Tibial nerve (tissue), 4 donors: ENCODE measurements around the gene BMP7. TPM values are rescaled to one million over a fixed set of nuclear protein-coding genes. Genes with fewer than 3 reads are reported as not detected.

Experiments used
- DNase-seq, 2 donors: peaks; one replicate each; pipeline ENCODE4 v3.0.0-alpha.2; 2019; ENCODE audit warnings: low spot score in 2 of 2
- H3K27ac ChIP-seq, 4 donors: fragments of 200-600 bp; sonication (generic) in 3 of 4; one replicate each; pipeline ENCODE4 v1.5.1; 2017 to 2019; ENCODE audit warnings: mild to moderate bottlenecking in 1 of 4
- H3K27me3 ChIP-seq, 2 donors: fragments of 200-600 bp; sonication (generic) in 1 of 2; one replicate each; pipeline versions ENCODE4 v1.5.1 to v1.6.0; 2017 to 2019
- H3K36me3 ChIP-seq, 3 donors: fragments of 200-600 bp; sonication (generic); one replicate each; pipeline ENCODE4 v1.5.1; 2018 to 2019
- H3K4me1 ChIP-seq, 4 donors: fragments of 200-600 bp; sonication (generic) in 3 of 4; one replicate each; pipeline ENCODE4 v1.5.1; 2017 to 2019
- H3K4me3 ChIP-seq, 4 donors: fragments of 200-600 bp; sonication (generic) in 3 of 4; one replicate each; pipeline ENCODE4 v1.5.1; 2017 to 2019; ENCODE audit warnings: mild to moderate bottlenecking in 1 of 4, moderate library complexity in 1 of 4
- H3K9me3 ChIP-seq, 4 donors: fragments of 200-600 bp; sonication (generic) in 3 of 4; one replicate each; pipeline ENCODE4 v1.5.1; 2017 to 2019
- EP300 ChIP-seq, 2 donors: sonication (generic); formaldehyde crosslinking; IDR thresholded peaks; one replicate each; pipeline ENCODE4 v1.6.1; 2017; ENCODE audit warnings: antibody characterized with exemption in 2 of 2, mild to moderate bottlenecking in 1 of 2
- POLR2A ChIP-seq, 2 donors: fragments of 450-650 bp; IDR thresholded peaks; one replicate each; pipeline ENCODE4 v1.6.1; 2017; ENCODE audit warnings: antibody characterized with exemption in 2 of 2, mild to moderate bottlenecking in 2 of 2, moderate library complexity in 2 of 2
- WGBS, 2 donors: methylation state at CpG; one replicate each; pipeline ENCODE4 v1.1.5; 2018; 5-methylcytosine and 5-hydroxymethylcytosine counted together
- total RNA-seq, 4 donors: library from RNA; depleted of rRNA; stranded (reverse); fragments of >200 nt; gene quantifications; one replicate each; pipeline ENCODE4 v1.1.0, GENCODE V29; 2016
- TF ChIP-seq, protein P1 (sequence below), 5 experiments: fragments of 200-600 bp in 3 of 5; fragments of 450-650 bp in 2 of 5; sonication (generic) in 3 of 5; IDR thresholded peaks; one replicate each; pipeline ENCODE4 v1.5.1; 2016 to 2019; ENCODE audit warnings: antibody characterized with exemption in 5 of 5, mild to moderate bottlenecking in 3 of 5, moderate library complexity in 2 of 5

Gene BMP7
- total RNA-seq, 4 donors from 2014 or later: 11.7 to 14.2 (median 13.4) TPM

DNA sequence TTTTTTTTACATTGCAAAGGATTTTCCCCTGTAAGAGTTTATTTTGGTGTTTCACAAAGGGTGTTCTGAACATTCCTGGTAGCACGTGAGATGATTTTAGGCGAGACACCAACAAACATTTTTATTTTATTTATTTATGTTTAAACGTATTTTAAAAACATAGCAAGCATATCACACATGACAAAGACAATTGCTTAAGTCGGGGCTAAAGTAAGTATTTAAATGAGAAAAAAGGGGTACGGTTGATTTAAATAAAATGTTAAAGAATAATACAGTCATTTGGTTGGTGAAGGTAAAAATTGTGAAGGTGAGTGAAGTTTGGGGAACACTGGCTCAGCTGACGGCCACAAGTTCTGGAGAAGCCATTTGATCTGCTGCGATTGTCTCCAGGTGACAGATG lies 129.7 kb downstream of the BMP7 start:
- Histone ChIP-seq H3K4me1 (no peaks in the 10 kb centered on the region), H3K27ac (no peak overlapping the region), H3K27me3 (no peaks in the 10 kb centered on the region), H3K9me3 (no peaks in the 10 kb centered on the region), H3K4me3 (no peak overlapping the region), H3K36me3 (no peaks in the 10 kb centered on the region)
- WGBS, 2 donors: 90 to 92% methylated on average over 7 of the region's 7 CpGs
- TF ChIP-seq POLR2A (IDR thresholded peaks at IDR 0.05) (no peak), EP300 (IDR thresholded peaks at IDR 0.05) (no peak)
- TF ChIP-seq, protein P1, sequence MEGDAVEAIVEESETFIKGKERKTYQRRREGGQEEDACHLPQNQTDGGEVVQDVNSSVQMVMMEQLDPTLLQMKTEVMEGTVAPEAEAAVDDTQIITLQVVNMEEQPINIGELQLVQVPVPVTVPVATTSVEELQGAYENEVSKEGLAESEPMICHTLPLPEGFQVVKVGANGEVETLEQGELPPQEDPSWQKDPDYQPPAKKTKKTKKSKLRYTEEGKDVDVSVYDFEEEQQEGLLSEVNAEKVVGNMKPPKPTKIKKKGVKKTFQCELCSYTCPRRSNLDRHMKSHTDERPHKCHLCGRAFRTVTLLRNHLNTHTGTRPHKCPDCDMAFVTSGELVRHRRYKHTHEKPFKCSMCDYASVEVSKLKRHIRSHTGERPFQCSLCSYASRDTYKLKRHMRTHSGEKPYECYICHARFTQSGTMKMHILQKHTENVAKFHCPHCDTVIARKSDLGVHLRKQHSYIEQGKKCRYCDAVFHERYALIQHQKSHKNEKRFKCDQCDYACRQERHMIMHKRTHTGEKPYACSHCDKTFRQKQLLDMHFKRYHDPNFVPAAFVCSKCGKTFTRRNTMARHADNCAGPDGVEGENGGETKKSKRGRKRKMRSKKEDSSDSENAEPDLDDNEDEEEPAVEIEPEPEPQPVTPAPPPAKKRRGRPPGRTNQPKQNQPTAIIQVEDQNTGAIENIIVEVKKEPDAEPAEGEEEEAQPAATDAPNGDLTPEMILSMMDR (IDR thresholded peaks at IDR 0.05): no peak
- DNase-seq: no peak

GRCh38 chr20:57135875-57136274 lies 130.6 kb downstream of the BMP7 start:
- H3K27me3 ChIP-seq: no peaks in the 10 kb centered on the region
- no peak for DNase-seq
- H3K9me3 ChIP-seq: no peaks in the 10 kb centered on the region
- no peaks in the 10 kb centered on the region for H3K36me3 ChIP-seq
- no peaks in the 10 kb centered on the region for H3K4me1 ChIP-seq
- 71% methylated on average over 5 to 6 of the region's 6 CpGs for WGBS, 2 donors
- no peak for TF ChIP-seq EP300 (IDR thresholded peaks at IDR 0.05)
- no peak for TF ChIP-seq POLR2A (IDR thresholded peaks at IDR 0.05)
- TF ChIP-seq, protein P1 (IDR thresholded peaks at IDR 0.05): no peak
- H3K4me3 ChIP-seq: no peak overlapping the region
- no peak overlapping the region for H3K27ac ChIP-seq

GRCh38 chr20:57134804-57135203 lies 131.6 kb downstream of the BMP7 start:
- H3K36me3 ChIP-seq: no peaks in the 10 kb centered on the region
- H3K27ac ChIP-seq: no peak overlapping the region
- H3K4me3 ChIP-seq: no peak overlapping the region
- H3K27me3 ChIP-seq: no peaks in the 10 kb centered on the region
- WGBS, 2 donors: 79 to 91% methylated on average over 4 of the region's 4 CpGs
- no peaks in the 10 kb centered on the region for H3K9me3 ChIP-seq
- H3K4me1 ChIP-seq: no peaks in the 10 kb centered on the region
- TF ChIP-seq EP300 (IDR thresholded peaks at IDR 0.05) (no peak), POLR2A (IDR thresholded peaks at IDR 0.05) (no peak)
- TF ChIP-seq, protein P1 (IDR thresholded peaks at IDR 0.05): no peak
- no peak for DNase-seq

- Histone ChIP-seq H3K27me3 (no peaks in the 10 kb centered on the region), H3K9me3 (no peaks in the 10 kb centered on the region), H3K4me1 (no peaks in the 10 kb centered on the region), H3K4me3 (no peak overlapping the region), H3K36me3 (no peaks in the 10 kb centered on the region), H3K27ac (no peak overlapping the region)
- 30 to 33% methylated on average over 14 of the region's 14 CpGs for WGBS, 2 donors
- TF ChIP-seq EP300 (IDR thresholded peaks at IDR 0.05) (no peak), POLR2A (IDR thresholded peaks at IDR 0.05) (no peak)
- TF ChIP-seq, protein P1 (IDR thresholded peaks at IDR 0.05): no peak
- DNase-seq: no peak
These were observed 132.4 kb downstream of the BMP7 start for GRCh38 chr20:57133926-57134650.

DNA sequence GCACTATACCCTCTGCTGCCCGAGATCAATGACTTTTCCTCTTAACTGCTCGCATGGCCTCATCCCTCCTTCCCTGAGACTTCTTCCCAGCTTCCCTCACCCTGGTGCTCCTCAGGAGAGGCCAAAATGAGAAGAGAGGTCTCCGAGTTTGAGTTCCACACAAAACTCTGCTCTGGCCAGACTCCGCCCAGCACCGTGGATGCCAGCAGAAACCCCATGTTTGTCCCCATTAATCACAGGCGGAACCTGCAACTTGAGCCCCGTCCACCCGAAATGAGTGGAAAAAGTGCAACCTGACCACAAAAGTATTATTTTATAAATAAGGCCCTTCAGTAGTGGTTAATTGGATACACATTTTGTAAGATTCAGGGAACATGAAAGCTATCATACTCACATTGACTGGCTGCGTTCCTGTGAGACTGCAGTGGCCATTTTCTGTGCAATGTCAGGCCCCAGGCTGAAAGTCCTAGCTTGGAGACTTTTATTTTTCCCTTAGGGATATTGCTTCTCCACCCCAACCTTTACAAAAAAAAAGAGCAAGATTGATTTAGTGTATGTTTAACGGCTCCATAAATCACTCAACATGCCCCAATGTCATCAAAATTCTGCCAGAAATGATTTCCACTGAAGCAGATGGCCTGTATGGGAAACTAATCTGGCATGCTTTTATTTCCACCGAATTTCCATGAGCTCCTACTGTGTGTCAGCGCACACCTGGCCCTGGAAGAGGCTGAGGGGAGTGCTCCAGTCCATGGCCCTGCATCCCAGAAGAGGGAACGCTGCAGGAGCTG lies 134.6 kb downstream of the BMP7 start:
- H3K4me3 ChIP-seq: no peak overlapping the region
- H3K4me1 ChIP-seq: no peaks in the 10 kb centered on the region
- no peak for DNase-seq
- H3K9me3 ChIP-seq: no peaks in the 10 kb centered on the region
- H3K27ac ChIP-seq: no peak overlapping the region
- TF ChIP-seq, protein P1 (IDR thresholded peaks at IDR 0.05): no peak
- TF ChIP-seq POLR2A (IDR thresholded peaks at IDR 0.05): no peak
- no peak for TF ChIP-seq EP300 (IDR thresholded peaks at IDR 0.05)
- H3K36me3 ChIP-seq: no peaks in the 10 kb centered on the region
- H3K27me3 ChIP-seq: no peaks in the 10 kb centered on the region
- WGBS, 2 donors: 81 to 82% methylated on average over 13 of the region's 13 CpGs
